GM12801 (cell line): ENCODE results near the gene CHAC1.

Source experiments
- TF ChIP-seq, protein P1 (sequence below): IDR thresholded peaks from one replicate; pipeline ENCODE4 v1.5.1; 2011; ENCODE audit warnings: control low read depth; ENCODE audit not compliant: insufficient read length; ENCODE audit errors: extremely low read depth

CHAC1 gene

GRCh38 chr15:40931300-40932142 is 21.8 kb upstream of the CHAC1 start:
- TF ChIP-seq, protein P1, sequence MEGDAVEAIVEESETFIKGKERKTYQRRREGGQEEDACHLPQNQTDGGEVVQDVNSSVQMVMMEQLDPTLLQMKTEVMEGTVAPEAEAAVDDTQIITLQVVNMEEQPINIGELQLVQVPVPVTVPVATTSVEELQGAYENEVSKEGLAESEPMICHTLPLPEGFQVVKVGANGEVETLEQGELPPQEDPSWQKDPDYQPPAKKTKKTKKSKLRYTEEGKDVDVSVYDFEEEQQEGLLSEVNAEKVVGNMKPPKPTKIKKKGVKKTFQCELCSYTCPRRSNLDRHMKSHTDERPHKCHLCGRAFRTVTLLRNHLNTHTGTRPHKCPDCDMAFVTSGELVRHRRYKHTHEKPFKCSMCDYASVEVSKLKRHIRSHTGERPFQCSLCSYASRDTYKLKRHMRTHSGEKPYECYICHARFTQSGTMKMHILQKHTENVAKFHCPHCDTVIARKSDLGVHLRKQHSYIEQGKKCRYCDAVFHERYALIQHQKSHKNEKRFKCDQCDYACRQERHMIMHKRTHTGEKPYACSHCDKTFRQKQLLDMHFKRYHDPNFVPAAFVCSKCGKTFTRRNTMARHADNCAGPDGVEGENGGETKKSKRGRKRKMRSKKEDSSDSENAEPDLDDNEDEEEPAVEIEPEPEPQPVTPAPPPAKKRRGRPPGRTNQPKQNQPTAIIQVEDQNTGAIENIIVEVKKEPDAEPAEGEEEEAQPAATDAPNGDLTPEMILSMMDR = no peak

DNA sequence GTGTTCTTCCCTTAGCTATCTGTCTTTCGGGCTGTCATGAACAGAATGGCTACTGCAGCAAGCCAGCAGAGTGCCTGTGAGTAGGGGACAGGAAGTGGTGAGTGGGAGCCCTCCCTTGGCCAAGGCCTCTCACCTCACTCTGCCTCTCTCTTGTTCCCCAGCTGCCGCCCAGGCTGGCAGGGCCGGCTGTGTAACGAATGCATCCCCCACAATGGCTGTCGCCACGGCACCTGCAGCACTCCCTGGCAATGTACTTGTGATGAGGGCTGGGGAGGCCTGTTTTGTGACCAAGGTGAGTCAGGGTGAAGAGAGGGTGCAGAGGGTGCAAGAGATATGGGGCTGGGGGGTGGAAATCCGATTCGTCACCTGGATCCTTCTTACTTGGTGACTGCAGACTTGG is 21.1 kb upstream of the CHAC1 start:
- TF ChIP-seq, protein P1 = no peak

DNA sequence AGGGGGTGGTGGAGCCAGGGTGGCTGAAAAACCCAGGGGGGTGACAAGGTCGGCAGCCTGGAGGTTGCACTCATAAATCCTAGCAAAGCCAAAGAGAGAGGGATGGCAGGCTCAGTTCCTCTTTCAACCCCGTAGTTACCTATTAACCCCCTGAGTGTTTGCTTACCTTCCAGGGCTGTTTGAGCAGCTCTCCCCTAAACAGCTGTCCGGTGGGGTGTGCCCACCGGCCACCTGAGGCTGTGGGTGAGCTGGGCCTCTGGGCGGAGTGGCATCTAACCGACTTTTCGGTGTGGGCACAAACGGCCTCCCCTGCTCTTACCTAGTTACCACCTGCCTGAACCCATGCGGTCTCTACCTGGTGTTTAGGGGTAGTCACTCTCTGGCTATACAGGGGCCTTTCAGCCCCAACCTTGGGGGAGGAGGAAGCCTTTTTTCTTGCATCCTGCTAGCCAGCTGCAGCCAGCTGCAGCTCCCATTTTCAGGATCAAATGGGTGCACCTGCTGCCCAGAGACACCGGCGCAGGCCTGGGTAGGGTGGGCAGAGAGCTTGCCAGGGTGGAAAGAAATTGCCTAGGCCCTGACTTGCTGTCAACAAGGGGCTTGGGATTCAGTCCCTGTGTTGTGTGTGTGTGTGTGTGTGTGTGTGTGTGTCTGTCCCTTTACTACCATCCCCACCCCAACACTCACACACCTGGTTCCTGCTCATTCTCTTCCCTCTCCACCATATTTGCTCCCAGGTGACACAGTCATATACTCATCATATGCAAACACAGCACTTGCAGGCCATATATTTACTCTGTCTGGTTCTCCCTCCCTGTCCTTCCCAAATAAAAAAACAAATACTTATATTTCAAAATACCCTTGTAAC is 20.4 kb upstream of the CHAC1 start:
- TF ChIP-seq, protein P1 = no peak

DNA sequence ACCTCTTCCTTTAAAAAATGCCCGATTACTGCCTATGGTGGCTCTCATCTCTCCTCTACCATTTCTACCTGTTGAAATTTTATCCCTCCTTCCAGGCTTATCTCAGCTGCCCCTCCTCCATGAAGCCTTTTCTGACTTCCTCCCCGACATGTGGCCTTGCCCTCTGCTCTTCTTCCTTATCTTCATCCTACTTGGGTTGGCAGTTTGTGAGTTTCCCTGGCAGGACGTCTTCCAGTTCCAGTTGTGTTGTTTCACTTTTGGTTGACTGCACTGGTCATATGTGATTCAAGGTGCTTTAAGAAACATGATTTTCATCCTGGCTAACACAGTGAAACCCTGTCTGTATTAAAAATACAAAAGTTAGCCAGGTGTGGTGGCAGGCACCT is 19.8 kb upstream of the CHAC1 start:
- TF ChIP-seq, protein P1 = no peak

GRCh38 chr15:40934457-40934856 is 18.8 kb upstream of the CHAC1 start:
- TF ChIP-seq, protein P1 = no peak

DNA sequence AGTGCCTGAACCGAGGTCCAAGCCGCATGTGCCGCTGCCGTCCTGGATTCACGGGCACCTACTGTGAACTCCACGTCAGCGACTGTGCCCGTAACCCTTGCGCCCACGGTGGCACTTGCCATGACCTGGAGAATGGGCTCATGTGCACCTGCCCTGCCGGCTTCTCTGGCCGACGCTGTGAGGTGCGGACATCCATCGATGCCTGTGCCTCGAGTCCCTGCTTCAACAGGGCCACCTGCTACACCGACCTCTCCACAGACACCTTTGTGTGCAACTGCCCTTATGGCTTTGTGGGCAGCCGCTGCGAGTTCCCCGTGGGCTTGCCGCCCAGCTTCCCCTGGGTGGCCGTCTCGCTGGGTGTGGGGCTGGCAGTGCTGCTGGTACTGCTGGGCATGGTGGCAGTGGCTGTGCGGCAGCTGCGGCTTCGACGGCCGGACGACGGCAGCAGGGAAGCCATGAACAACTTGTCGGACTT is 17.0 kb upstream of the CHAC1 start:
- TF ChIP-seq, protein P1 = no peak
